NCI-H748 (cell line): ENCODE measurements around the gene CPNE1.

Experiments used
- DNase-seq: peaks from one replicate; lab custom pipeline; 2025; ENCODE audit not compliant: unreplicated experiment; lab: John Stamatoyannopoulos, UW

Gene CPNE1

DNA sequence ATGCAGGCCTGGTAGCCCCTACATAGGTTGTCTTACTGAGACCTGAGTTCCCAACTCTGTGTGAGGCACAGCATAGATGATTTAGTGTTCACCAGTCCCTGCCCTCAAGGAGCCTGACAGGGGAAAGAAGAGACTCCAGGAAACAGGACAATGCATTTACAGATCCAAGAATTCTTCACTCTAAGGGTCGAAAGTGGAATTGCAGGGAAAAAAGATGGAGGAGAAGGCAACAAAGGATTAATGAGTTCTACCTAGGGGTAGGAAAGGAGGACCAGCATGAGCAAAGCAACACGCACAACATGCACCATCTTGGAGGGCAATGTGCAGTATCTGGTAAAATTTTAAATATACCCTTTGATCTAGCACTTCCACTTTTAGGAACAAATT is 43.1 kb downstream of the CPNE1 start:
- no peak for DNase-seq

DNA sequence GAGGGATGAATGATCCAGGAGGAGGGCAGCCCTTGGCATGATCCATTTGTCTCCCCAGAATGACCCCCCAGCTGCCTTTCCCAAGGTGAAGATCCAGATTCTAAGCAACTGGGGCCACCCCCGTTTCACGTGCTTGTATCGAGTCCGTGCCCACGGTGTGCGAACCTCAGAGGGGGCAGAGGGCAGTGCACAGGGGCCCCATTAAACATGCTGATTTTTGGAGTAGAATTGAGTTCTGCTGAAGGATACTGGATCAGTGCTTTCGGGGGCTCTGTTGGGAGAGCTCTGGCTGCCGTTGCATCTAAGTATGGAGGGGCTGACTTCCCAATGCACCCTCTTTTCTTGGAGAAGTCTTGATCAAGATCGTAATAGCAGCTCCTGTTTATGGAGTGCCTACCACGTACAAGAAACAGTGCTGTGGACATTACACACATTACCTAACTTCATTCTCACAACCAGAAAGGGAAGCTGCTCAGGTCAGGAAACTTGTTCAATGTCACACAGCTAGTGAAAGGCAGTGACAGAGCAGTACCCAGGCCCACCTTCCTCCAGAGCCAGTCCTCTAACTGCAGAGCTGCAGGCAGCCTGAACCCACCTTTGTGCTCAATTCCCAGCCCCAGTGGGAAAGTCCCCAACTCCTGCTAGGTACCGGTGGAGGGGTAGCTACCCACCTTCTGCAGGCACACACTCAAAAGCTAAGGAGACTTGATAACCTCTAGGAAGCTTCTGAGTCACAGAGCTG is 43.7 kb downstream of the CPNE1 start:
- DNase-seq, result no peak

- peak; percentile 82 for DNase-seq
These were observed 45.3 kb downstream of the CPNE1 start for GRCh38 chr20:35619196-35620095.

DNA sequence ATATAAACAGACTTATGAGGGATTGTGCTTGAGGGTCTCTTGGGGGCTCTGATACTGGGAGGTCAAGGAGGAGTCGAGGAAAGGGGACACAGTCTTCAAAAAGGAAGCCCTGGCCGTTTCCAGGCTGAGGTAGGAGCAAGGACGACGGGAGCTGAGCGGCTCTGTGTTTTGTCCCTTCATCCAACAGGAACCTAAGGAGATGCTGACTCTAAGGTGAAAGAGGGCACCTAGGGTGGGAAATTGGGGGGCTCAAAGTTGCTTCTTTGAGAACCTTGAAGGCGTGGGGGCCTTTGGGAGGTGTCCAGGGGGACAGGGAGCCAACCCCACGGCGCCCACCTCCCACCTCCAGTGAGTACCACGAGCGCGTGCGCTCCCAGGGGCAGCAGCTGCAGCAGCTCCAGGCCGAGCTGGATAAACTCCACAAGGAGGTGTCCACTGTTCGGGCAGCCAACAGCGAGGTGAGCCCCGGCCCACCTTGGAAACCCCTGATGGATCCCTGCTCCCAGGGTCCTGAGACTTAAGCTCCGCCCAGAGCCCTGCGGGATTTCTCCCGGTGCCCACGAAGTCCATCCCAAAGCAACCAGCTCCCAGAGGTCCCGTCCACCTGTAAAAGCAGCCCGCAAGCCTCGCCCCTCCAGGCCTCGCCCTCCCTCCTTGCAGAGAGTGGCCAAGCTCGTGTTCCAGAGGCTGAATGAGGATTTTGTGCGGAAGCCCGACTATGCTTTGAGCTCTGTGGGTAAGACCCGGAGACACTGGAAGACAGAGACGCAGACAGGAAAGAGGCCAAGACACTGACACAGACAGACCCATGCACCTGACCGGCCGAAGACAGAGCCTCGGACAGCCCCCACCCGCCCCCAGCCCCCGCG is 46.2 kb downstream of the CPNE1 start:
- DNase-seq, result peak; percentile 54

DNA sequence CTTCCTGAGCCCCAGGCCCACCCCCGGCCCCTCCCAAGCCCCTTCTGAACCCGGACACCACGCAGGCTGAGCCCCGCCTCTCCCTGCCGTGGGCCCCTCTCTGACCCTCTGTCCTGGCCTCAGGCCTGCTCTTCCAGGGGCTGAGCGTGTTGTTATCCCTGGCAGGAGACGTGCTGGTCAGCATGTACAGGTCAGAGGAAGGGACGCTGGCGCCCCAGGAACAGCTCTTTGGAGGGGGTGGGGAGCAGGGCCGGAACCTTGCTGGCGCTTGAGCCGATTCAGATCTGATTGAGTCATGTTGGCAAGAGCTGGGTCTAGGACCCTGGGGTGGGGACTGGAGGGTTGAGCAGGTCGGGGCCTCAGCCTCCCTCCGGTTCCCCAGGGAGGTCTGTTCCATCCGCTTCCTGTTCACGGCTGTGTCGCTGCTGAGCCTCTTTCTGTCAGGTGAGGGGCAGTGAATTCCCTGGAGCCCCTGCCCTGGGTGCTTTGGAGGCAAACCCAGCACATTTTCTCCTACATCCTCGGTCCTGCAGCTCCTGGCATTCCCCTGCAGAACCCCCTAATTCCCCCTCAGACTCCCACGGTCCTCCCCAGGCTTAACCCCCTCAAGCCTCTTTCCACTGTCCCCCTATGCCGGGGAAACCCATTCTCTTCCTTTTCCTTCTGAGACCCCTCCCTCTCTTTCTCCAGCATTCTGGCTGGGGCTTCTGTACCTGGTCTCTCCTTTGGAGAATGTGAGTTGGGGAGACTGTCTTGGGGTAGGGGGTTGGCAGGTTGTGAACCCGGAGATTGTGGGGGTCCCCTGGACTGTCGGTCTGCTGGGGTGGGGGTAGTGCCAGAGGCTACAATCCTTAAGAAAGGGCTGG is 47.1 kb downstream of the CPNE1 start:
- DNase-seq, result peak; percentile 78

- DNase-seq, result peak; percentile 70
These were observed 48.0 kb downstream of the CPNE1 start for GRCh38 chr20:35616465-35617396.

DNA sequence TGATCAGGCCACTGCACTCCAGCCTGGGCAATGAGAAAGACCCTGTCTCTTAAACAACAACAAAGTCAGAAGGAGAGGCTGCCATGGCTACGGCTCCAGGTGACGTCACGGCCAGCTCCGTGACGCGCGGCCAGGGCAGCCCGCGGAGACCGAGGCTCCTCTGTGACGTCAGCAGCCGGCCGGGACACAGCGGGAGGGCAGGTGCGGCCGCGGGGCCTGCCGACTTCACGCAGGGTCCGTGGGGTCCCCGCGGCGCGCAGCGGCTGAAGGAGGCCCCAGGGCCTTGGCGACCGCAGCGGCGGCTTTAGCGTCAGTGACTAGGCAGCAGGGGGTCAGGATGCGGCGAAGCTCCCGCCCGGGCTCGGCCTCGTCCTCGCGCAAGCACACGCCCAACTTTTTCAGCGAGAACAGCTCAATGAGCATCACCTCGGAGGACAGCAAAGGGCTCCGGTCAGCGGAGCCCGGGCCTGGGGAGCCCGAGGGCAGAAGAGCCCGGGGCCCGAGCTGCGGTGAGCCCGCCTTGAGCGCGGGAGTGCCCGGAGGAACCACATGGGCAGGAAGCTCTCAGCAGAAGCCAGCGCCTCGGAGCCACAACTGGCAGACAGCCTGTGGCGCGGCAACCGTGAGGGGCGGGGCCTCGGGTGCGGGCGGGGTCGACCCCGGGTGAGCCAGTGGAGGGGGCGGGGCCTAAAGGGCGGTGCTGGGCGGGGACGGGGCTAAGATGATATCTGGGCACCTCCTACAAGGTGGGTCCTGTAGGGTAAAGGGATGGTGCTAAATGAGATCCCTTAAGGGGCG is 48.8 kb downstream of the CPNE1 start, which contains the start of gene SPAG4:
Gene SPAG4, plus strand, starts transcription at position 163 of the 798 bp plus-strand sequence. Its CDS starts 175 bp downstream, at position 338.
- peak; percentile 99 for DNase-seq

DNA sequence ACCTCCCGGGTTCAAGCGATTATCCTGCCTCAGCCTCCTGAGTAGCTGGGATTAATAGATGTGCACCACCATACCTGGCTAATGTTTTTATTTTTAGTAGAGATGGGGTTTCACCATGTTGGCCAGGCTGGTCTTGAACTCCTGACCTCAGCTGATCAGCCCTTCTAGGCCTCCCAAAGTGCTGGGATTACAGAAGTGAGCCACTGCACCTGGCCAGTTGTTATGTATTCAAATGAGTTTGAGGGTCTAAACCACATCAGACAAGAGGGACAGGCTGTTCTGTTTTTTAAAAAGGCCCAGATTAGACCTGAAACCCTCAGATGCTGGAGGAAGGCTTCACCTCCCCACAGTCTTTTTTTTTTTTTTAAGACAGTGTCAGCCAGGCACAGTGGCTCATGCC is 53.2 kb downstream of the CPNE1 start:
- DNase-seq, result no peak

- DNase-seq, result no peak
These were observed 53.8 kb downstream of the CPNE1 start for GRCh38 chr20:35610833-35611427.

- no peak for DNase-seq
These were observed 57.5 kb downstream of the CPNE1 start for GRCh38 chr20:35607003-35607735.

DNA sequence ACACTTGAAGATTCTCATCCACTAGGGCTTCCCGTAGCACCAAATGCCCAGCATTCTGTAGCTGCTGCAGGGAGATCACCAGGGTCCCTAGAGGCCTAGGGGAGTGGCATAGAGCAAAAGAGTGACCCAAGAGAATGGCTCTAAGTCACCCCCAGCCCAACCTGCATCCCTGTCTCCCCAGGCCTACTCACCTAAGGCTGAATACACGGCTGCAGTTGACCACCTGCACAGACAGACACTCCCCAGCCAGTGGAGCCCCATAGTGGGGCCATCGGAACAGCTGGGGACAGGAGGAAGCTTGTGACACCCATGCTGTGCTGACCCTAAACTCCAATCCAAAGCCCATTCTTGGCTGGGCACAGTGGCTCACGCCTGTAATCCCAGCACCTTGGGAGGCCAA is 58.6 kb downstream of the CPNE1 start:
- no peak for DNase-seq

DNA sequence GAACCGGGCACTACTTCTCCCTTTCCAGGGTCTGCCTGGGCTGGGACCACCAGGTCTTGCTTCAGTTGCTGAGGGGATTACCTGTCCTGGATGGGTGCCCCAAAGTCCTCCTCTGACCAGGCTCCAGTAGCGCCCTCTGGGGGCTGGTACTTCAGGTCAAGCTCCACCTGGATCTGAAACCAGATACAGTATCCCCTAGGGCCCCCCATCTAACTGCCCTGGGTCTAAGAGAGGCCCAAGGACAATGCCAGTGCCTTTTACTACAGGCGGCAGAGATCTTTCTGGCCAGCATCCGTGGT is 60.3 kb downstream of the CPNE1 start:
- DNase-seq, result peak; percentile 34

DNA sequence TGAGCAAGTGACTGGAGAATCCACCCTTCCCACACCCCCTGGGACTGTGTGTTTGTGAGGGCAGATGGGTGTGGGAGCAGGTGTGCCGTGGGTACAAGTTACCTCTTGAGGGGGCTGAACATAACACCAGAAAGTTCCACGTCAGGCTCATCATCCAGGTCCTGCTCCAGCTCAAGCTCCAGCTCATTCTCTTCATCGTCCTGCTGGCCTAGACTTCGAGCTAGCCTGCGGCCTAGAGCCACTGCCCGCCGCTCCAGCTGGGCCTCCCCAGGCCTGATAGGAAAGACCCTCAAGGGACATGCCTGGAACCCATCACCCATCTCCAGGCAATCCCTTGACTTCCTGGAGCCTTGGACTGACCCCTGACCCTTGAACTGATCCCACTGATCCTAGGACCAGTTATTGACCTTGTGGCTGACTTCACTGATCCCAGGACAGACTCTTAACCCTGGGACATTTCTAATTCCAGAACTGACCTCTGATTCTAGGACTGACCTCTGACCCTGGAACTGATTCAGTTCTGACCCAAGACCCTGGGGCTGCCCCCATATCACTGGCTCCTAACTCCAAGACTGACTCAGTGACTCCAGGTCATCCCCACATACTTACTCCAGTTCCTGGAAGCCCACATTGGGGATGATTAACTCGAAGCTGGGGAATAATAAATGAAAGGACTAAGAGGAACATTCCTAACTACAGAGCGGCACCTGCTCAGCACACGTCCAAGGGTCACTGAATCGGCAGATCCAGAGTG is 60.8 kb downstream of the CPNE1 start:
- DNase-seq, result no peak

DNA sequence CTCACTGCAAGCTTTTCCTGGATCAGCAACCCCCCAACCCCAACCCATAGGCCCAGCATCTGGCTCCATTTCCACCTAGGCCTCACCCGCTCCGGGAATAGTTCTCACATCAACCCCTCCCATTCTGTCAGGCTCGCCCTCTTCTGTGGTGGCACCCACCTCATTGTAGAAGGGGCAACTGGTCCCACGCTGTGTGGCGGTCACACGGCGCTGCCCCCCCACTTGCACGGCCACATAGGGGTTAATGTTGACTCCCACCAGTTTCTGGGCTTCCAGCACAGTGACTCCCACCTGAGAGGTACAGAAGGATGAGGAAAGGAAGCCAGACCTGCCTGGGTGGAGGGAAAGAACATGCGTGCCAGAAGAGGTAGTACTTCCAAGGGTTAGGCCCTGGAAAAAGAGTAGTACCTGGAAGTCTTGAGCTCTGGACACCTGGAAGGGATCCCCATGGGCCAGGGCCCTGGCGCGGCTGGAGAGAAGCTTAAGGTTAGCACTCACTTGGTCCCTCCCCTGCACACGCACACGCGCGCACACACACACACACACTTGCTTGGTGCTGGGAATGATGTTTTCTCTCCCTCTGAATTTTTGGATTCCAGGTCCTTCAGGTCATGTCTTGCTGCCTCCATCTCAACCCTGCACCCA is 61.7 kb downstream of the CPNE1 start:
- DNase-seq, result no peak

DNA sequence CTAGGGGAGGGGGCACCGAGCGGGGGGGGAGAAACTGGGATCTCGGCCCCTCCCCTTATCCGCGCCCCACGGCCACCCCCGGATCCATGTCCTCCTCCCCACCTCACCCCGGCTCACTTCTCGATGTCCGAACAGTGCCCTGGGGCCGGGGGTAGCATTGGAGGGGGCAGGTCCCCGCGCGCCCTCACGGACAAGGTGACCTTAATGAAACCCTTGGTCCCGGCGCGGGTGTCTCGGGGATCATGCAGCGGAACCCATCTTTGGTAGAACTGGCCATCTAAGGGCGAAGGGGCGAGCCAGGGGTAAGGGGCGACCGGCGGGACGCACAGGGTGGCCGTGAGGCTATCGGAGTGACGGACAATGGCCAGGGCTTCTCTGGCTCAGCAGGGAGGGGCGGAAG is 62.7 kb downstream of the CPNE1 start:
- DNase-seq, result no peak
